NT2/D1 (cell line): Measurements from ENCODE around the gene MROH9.

Experiments used
- SUZ12 ChIP-seq: IDR thresholded peaks from 2 replicates; pipeline ENCODE4 v1.6.1; 2011; ENCODE audit not compliant: insufficient read length, insufficient read depth; ENCODE audit errors: extremely low read depth
- YY1 ChIP-seq: IDR thresholded peaks from 2 replicates; pipeline ENCODE4 v1.6.1; 2011; ENCODE audit not compliant: insufficient read length, insufficient read depth
- ZNF274 ChIP-seq: IDR thresholded peaks from 2 replicates; pipeline ENCODE4 v1.6.1; 2011; ENCODE audit warnings: mild to moderate bottlenecking, low read depth, low read length

DNA sequence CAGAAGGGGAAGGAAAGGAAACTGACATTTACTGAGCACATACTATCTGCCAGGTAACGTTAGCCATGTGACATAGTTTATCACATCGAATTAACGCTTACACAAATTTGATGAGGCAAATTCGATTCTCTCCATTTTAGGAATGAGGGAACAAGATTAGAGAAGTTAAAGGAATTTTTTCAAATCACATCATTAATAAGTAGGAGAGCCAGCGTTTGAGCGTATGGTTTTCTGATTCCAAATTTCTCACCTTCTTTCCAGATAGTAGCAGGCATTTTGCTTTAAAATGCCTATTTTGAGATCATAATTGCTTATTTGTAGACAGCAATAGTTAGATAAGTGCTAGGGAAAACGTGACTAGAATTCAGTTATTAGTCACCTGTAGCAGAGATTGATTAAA is 174.6 kb downstream of the MROH9 start:
- no peak for TF ChIP-seq ZNF274
- no peak for TF ChIP-seq SUZ12
- TF ChIP-seq YY1, result no peak
